HepG2 (cell line): ENCODE measurements around the gene DPT. TPM values are rescaled to one million over a fixed set of nuclear protein-coding genes. Genes with fewer than 3 reads are reported as not detected.

Experiments used
- ATAC-seq: fragments of 200-7000 bp; cut with Tn5 transposase; 3 replicates; pipeline ENCODE4 v1.9.1; 2020; ENCODE audit warnings: mild to moderate bottlenecking, moderate library complexity
- BruUV-seq: library from RNA; stranded (reverse); fragments of 400-500 nt; replicated peaks from 2 replicates; lab custom pipeline; 2021; lab: Mats Ljungman, UMichigan
- CTCF ChIA-PET: fragments of 300-600 bp; formaldehyde crosslinking; extraction: SDS; loops from one replicate; lab custom pipeline; 2021; ENCODE audit warnings: low total read pairs, inconsistent platforms, low intra/inter-chr PET ratio; lab: Yijun Ruan, JAX
- POLR2A ChIA-PET: fragments of 350-600 bp; sonication (Branson Sonifier 250); formaldehyde crosslinking; loops from one replicate; lab custom pipeline; 2020; ENCODE audit warnings: antibody characterized with exemption, inconsistent platforms; lab: Yijun Ruan, JAX
- DNase-seq: peaks from one replicate; pipeline ENCODE4 v3.0.0-alpha.2; 2015; ENCODE audit warnings: low spot score
- FAIRE-seq: peaks from 3 replicates; lab custom pipeline; 2011; peaks lifted over from hg19 to GRCh38; lab: Jason Lieb, UNC
- H2AFZ ChIP-seq: one replicate; pipeline ENCODE4 v1.6.1; 2011; ENCODE audit warnings: low read length, inconsistent platforms
- H3K27ac ChIP-seq: fragments of 300-600 bp; 3 replicates; pipeline ENCODE4 v1.8.0; 2011; ENCODE audit warnings: mixed run types, mild to moderate bottlenecking, mixed read lengths, low read length, inconsistent platforms; ENCODE audit not compliant: insufficient read depth; ENCODE audit errors: extremely low read length
- H3K27me3 ChIP-seq, 2 experiments: fragments of 200-600 bp in 1 of 2; 2 replicates in 1 of 2; 3 replicates in 1 of 2; pipeline versions ENCODE4 v1.6.0 to v1.8.0; 2011; ENCODE audit warnings: low read length in 2 of 2, mild to moderate bottlenecking in 2 of 2, moderate library complexity in 2 of 2, inconsistent platforms in 1 of 2; ENCODE audit not compliant: insufficient read depth in 2 of 2, control insufficient read depth in 1 of 2
- H3K36me3 ChIP-seq, 2 experiments: fragments of 200-600 bp in 1 of 2; replicated peaks in 1 of 2; 2 replicates in 1 of 2; 3 replicates in 1 of 2; pipeline versions ENCODE4 v1.5.1 to v1.8.0; 2011; ENCODE audit warnings: low read length in 2 of 2, inconsistent platforms in 1 of 2; ENCODE audit not compliant: insufficient read depth in 2 of 2, control insufficient read depth in 1 of 2
- H3K4me1 ChIP-seq: 2 replicates; pipeline ENCODE4 v1.5.1; 2012; ENCODE audit warnings: low read length, inconsistent platforms; ENCODE audit not compliant: insufficient read depth
- H3K4me2 ChIP-seq: 2 replicates; pipeline ENCODE4 v1.6.0; 2011; ENCODE audit warnings: low read depth, low read length, inconsistent platforms
- H3K4me3 ChIP-seq, 3 experiments: fragments of 200-600 bp in 1 of 3; sonication (generic), shearing (Covaris generic) in 1 of 3; replicated peaks in 1 of 3; 2 replicates each; pipeline ENCODE4 v1.5.1; 2011 to 2016; ENCODE audit warnings: low read length in 3 of 3, inconsistent platforms in 2 of 3, low read depth in 2 of 3, mild to moderate bottlenecking in 2 of 3, control low read depth in 1 of 3, mixed read lengths in 1 of 3; ENCODE audit not compliant: insufficient read depth in 1 of 3
- H3K79me2 ChIP-seq: one replicate; pipeline ENCODE4 v1.6.1; 2011; ENCODE audit warnings: low read length, inconsistent platforms; ENCODE audit not compliant: insufficient read depth
- H3K9ac ChIP-seq: 2 replicates; pipeline ENCODE4 v1.6.0; 2011; ENCODE audit warnings: mild to moderate bottlenecking, low read depth, low read length, inconsistent platforms; ENCODE audit not compliant: insufficient read depth
- H3K9me3 ChIP-seq: 2 replicates; pipeline ENCODE4 v1.5.1; 2012; ENCODE audit warnings: mild to moderate bottlenecking, low read length
- H4K20me1 ChIP-seq: 2 replicates; pipeline ENCODE4 v1.6.0; 2011; ENCODE audit warnings: inconsistent platforms, mild to moderate bottlenecking, low read length, moderate library complexity; ENCODE audit not compliant: insufficient read depth
- ATF2 ChIP-seq: sonication (generic); formaldehyde crosslinking; IDR thresholded peaks from 2 replicates; pipeline ENCODE4 v1.4.0; 2020; ENCODE audit warnings: missing genetic modification reagents
- EZH2 ChIP-seq: conservative IDR thresholded peaks from 2 replicates; pipeline ENCODE4 v1.6.1; 2012; ENCODE audit warnings: mild to moderate bottlenecking, low read depth, low read length, moderate library complexity
- ZNF629 ChIP-seq: sonication (generic); formaldehyde crosslinking; conservative IDR thresholded peaks from 2 replicates; pipeline ENCODE4 v1.5.0; 2020; ENCODE audit warnings: missing genetic modification reagents
- ZNF710 ChIP-seq: sonication (generic); formaldehyde crosslinking; IDR thresholded peaks from 2 replicates; pipeline ENCODE4 v1.5.0; 2020; ENCODE audit warnings: mild to moderate bottlenecking, missing genetic modification reagents, borderline replicate concordance
- ZNF768 ChIP-seq: sonication (generic); formaldehyde crosslinking; IDR thresholded peaks from 2 replicates; pipeline ENCODE4 v1.4.0; 2020; ENCODE audit warnings: missing genetic modification reagents
- WGBS: methylation state at CpG from one replicate; pipeline ENCODE4 v1.1.6; 2017; ENCODE audit warnings: low lambda C conversion rate; 5-methylcytosine and 5-hydroxymethylcytosine counted together
- in situ Hi-C: cut with HindIII; loops from 2 replicates; pipeline ENCODE4 v1.10.0; 2017; ENCODE audit warnings: low pct_unique_long_range_greater_than_20kb; ENCODE audit not compliant: extremely low pct_ligation_motif_present
- intact Hi-C: fragments of 100-400 bp; cut with micrococcal nuclease; formaldehyde crosslinking; loops from one replicate; pipeline ENCODE4 v1.10.0; 2022; ENCODE audit not compliant: unreplicated experiment
- polyA plus RNA-seq, 8 experiments: library from polyadenylated mRNA; depleted of rRNA in 3 of 8; stranded (reverse) in 7 of 8; unstranded in 1 of 8; fragments of >200 nt; fragmentation: Illumina TruSeq in 4 of 8; extraction: Trizol in 4 of 8; gene quantifications; 2 replicates each; pipeline versions ENCODE4 v1.2.1 to v1.2.3, GENCODE V29; 2011 to 2016; ENCODE audit warnings: low read depth in 4 of 8, missing spikeins in 1 of 8, mixed read lengths in 1 of 8; ENCODE audit not compliant: insufficient read depth in 1 of 8
- total RNA-seq, 5 experiments: library from RNA; depleted of rRNA; stranded (reverse); fragments of >200 nt; fragmentation: Illumina TruSeq; extraction: Trizol; gene quantifications; 2 replicates each; pipeline ENCODE4 v1.2.3, GENCODE V29; 2016; ENCODE audit warnings: low read depth in 1 of 5

DPT gene
- total and polyA plus RNA-seq, 2 of the 13 experiments (the other 11 are each of a cell fraction or from before 2014, with no cell fraction given), result 0.04 TPM; not detected in 1

GRCh38 chr1:168717906-168718891, 10.8 kb downstream of the DPT start:
- 62% methylated on average over 10 of the region's 10 CpGs for WGBS
- no TSS peak for BruUV-seq
- POLR2A ChIA-PET, result interaction anchor here (0.9 to 2.3 kb wide), 2 partner anchors 28 to 183 kb away, joined by 3 to 7 read pairs; no protein-coding TSS in a partner anchor
- DNase-seq (no peak), FAIRE-seq (no peak), ATAC-seq (no peak)
- Histone ChIP-seq H3K27me3 (peaks cover 0 to 13% of the 10 kb centered on the region in 2 experiments; a peak in 2 of 5 replicates), H3K9me3 (no peaks in the 10 kb centered on the region), H3K79me2 (no peaks in the 10 kb centered on the region), H2AFZ (no peak overlapping the region), H3K27ac (no peak overlapping the region), H3K4me1 (peaks cover 15% of the 10 kb centered on the region), H3K9ac (no peak overlapping the region), H3K4me2 (no peak overlapping the region), H3K4me3 (no peak overlapping the region), H4K20me1 (no peaks in the 10 kb centered on the region), H3K36me3 (no peaks in the 10 kb centered on the region)
- TF ChIP-seq ZNF768 (CRISPR knock-in tag) (no peak), ZNF629 (peak; percentile 71), EZH2 (no peak), ZNF710 (CRISPR knock-in tag) (no peak), ATF2 (CRISPR knock-in tag) (no peak)
- CTCF ChIA-PET, result no interaction called here
- intact Hi-C loops, result no loop called here
- in situ Hi-C loops, result no loop called here
